Right renal pelvis (tissue), 4 donors: Measurements from ENCODE around the gene AJAP1. TPM values are rescaled to one million over a fixed set of nuclear protein-coding genes. Genes with fewer than 3 reads are reported as not detected.
A peak's percentile ranks its signal among the peaks of the same experiment; 100 is the strongest.

ENCODE experiments used
- DNase-seq, 4 donors: peaks; one replicate each; pipeline ENCODE4 v3.0.0-alpha.2; 2013; ENCODE audit warnings: low read depth in 4 of 4, low spot score in 3 of 4, missing footprints in 1 of 4
- polyA plus RNA-seq, 4 donors: library from polyadenylated mRNA; unstranded; fragments of 120-200 nt; gene quantifications; one replicate each; pipeline ENCODE4 v1.2.1, GENCODE V29; 2013; ENCODE audit not compliant: insufficient read length in 4 of 4

AJAP1 gene
- polyA plus RNA-seq, 4 donors: 0.96 to 1.8 (median 1.6) TPM

DNA sequence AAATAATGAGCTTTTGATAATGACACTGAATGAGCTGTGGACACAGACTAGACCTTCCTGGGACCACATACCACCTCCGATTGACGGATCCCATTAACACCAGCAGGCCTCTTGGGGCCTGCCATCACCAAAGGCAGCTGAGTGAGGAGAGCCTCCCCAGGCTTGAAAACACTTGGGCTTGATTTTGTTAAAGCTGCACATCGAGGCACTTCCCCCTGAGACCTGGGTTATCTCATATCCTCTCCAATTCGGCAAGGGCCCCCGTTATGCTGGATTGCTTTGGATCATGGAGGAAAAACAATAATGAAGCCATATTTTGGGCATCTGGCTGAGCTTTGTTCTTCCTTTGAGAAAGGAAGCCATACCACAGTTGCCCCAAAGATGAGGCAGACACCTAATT, 143.0 kb downstream of the AJAP1 start:
- DNase-seq: no peak

DNA sequence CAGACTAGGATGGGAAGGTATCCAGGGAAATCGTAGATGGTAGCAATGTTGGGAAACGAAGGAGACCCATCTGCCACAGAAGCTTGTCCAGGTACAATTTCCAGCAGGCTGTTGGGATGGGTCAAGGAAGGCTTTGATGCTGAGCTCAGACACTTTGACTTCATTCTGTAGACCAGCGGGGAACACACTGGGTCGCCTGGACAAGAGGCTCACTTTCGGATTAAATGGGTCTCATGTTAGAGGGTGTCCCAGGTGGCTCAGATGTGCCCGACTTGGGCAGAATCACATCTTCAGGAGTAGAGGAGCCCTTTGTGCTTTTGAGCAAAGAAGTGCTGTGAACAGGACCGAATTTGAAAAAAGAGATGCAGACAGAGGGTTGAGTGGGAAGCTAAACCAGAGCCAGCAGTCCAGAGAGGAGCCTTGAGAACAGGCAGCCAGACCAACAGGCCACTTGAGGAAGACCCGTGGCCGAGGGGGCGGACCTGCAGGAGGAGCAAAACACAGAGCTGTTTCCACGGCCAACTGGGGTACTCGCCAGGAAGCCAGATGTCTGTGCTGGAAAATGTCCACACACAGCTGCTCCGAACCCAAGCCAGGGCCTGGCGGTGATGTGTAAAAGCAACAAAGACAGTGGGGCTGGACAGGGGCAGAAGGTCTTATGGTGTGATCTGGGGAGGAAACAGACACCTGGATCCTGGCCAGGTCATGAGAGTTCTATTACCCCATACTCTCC, 146.9 kb downstream of the AJAP1 start:
- no peak for DNase-seq

DNA sequence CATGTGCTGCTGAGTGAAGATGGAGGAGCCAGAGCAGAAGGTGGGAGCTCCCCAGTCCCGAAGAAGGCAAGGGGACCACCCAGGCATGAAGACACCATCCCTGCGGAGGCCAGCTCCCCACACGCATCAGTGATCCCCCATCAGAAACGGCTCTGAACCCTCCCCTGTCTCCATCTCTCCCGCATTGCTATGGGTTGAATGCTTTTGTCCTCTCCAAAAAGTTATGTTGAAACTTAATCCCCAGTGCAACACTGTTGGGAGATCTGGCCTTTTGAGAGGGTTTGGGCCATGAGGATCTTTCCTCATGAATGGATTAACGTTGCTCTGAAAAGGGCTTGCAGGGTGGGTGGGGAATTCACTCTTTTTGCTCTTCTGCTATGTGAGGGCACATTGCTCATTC, 147.6 kb downstream of the AJAP1 start:
- no peak for DNase-seq

DNA sequence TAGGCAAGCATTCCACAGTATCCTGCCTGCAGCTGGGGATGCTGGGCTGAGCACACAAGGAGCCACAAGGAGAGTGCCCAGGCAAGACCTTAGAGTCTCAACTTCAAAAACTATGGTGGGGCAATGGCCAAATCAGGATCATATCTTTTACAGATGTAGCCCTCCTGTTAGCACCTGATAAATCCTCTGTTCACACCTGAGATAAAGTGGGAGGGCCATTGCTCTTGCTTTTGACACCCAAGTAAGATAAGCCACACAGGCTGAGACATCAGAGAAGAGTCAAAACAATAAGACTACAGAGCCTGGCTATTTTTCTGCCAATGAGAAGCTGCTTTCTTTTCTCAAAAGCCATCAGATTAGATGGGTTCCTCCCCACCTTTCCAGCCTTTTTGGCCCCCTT, 148.9 kb downstream of the AJAP1 start:
- no peak for DNase-seq

DNA sequence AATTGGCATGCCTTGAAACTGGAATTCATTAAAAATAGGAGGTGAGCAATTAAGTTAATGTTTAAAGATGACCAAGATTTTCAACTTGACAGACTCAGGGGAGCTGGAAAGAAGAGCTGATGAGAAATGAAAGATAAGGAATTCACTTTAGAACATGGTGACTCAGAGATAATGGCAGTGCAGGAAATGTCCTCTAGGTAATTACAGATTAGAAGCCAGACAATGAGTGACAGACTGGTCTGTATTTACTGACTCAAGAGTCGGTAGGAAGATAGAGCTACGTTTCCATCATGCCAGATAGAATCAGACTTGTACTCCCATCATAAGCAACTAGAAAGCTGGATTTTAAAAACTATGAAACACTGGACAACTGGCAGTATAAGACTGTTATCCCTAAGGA, 151.6 kb downstream of the AJAP1 start:
- DNase-seq: no peak

DNA sequence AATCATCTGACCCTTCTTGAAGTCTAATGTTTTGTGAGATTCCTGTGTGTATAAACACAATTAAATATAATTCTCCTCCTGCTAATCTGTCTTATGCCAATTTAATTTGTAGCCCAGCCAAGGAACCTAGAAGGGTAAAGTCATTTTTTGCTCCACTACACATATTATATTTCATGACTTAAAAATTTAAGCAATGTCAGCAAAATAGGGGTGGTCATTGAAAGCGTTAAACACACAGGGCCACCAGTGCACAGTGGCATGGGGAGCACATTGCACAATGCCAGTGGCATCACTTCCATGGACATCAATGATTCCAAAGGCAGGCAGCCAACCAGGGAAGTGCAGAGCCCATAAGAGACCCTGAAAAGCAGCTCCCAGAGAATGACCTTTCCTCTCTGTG, 166.1 kb downstream of the AJAP1 start:
- DNase-seq: no peak

DNA sequence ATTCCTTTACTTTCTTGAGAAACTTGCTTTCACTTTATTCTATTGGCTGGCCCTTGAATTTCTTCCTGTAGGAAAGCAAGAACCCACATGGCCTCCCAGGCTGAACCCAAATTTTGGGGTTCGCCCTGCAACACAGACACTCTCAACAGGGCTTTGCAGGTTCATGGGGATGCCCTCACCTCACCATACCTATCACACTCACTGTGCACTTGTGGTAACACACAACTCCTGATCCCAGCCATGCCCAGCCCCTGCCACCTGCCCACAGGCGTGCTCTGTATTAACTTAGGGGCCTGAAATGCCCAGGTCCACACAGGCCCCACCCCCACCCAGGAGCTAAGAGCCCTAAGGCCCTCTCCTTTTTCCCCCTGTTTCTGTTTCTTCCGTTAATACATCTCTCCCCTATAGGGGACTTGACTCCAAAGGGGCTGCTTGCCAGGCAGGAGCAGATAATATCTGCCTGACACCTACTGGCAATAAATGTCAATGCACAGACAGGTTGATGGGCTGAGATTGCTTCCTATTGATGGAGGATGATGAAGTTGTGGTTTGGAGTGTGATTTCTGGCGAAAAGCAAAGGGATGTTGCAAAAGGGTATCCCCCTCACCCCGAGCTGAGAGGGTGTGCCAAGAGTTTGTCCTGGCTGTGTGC, 171.5 kb downstream of the AJAP1 start:
- peak in 1 of 4 donors; percentile 20 for DNase-seq

DNA sequence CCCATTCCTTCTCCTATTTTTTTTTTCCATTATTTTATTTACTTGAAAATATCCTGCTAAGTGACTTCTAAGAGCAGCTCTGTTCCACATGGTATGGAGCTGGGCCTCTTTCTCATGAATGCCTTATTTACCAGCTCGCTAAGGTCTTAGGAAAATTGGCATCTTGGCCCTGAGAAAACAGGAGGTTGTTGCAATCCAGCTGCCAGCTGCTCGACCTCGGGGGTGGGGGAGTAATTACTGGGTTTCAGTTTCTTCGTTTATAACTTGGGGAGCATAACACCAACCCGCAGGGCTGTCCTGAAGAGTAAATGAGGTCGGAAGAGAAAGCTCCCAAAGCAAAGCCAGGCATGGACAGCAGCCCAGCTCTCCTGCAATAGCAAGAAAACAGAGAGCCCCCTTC, 176.3 kb downstream of the AJAP1 start:
- DNase-seq: no peak

DNA sequence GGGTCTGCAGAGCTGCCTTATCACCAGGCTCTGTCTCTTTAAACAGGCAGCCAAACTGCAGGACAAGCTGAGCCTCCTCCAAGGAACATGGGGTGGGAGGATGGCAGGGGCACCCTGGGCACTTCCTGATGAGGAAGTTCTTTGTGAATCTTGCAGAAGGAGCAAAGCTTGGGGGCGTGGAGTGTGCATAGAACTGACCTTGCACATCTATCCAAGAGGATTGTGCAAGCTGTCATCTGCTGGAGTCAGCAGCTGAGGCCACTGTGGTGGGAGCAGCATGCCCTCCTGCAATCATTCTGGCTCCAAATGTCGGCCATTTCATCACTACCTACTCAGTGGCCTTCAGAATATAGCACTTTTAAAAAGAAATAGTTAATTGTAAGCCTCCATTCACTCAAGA, 182.2 kb downstream of the AJAP1 start:
- no peak for DNase-seq

DNA sequence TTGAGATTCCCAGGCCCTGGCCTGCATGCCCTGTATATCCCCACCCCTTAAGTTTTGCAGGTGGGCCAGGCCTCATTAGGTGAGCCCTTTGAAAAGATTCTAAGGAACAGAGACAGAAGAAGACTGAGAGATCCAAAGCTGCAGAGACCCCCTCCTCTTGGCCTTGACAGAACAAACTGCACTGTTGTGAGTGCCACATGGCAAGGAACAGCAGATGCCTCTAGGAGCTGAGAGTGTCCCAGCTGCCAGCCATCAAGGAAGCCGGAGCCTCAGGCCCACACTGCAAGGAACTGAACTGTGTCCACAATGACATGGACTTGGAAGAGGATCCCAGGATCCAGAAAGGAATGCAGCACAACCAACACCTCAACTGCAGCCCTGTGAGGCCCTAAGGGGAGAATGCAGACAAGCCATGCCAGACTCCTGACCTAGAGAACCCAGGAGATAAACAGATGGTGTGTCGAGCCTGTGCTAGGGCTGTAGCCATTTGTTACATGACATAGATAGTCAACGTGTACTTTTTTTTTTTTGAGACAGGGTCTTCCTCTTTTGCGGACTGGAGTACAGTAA, 182.7 kb downstream of the AJAP1 start:
- no peak for DNase-seq

DNA sequence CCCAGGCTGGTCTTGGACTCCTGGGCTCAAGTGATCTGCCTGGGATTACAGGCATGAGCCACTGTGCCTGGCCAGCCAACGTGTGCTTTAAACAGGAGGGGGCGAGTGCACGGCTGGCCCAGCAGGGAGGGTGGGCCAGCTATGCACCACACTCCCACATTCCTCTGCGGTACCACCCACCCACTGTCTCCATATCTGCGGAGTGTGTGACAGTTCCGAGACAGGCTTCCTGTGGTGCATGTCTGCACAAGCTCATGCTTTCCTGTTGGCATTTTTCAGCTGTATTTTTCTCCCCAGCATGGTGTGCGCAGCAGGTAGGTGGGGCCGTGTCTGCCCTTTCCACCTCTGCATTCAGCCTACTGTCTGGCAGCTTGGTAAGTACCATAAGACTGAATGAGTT, 183.3 kb downstream of the AJAP1 start:
- DNase-seq: no peak

DNA sequence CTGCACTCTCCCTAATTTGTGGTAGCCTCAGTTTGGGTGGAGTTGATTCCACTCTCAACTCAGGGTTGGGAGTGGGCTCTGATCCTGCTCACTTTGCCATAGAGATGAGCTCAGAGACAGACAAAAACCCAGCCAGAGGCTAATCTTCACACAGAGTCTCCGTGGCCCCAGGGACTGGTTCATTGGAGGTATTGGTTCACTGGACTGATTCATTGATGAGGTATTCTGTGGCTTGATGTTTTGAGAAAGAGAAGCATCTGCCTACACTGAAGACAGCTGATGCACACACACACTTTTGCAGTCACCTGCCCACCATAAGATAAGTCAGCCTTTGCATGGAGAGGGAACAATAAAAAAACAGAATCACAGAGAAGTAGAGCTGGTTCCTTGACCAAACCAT, 183.8 kb downstream of the AJAP1 start:
- DNase-seq: no peak
